Tibial nerve (tissue), 4 donors: ENCODE data around the gene CYP2A7.
"Not testable (repeated sequence)": the region's sequence is repeated elsewhere in the genome, so short reads cannot be mapped to it uniquely, and the experiment has no call there.

Experiments used
- EP300 ChIP-seq, 2 donors: sonication (generic); formaldehyde crosslinking; IDR thresholded peaks; one replicate each; pipeline ENCODE4 v1.6.1; 2017; ENCODE audit warnings: antibody characterized with exemption in 2 of 2, mild to moderate bottlenecking in 1 of 2
- POLR2A ChIP-seq, 2 donors: fragments of 450-650 bp; IDR thresholded peaks; one replicate each; pipeline ENCODE4 v1.6.1; 2017; ENCODE audit warnings: antibody characterized with exemption in 2 of 2, mild to moderate bottlenecking in 2 of 2, moderate library complexity in 2 of 2
- TF ChIP-seq, protein P1 (sequence below), 5 experiments: fragments of 200-600 bp in 3 of 5; fragments of 450-650 bp in 2 of 5; sonication (generic) in 3 of 5; IDR thresholded peaks; one replicate each; pipeline ENCODE4 v1.5.1; 2016 to 2019; ENCODE audit warnings: antibody characterized with exemption in 5 of 5, mild to moderate bottlenecking in 3 of 5, moderate library complexity in 2 of 5

DNA sequence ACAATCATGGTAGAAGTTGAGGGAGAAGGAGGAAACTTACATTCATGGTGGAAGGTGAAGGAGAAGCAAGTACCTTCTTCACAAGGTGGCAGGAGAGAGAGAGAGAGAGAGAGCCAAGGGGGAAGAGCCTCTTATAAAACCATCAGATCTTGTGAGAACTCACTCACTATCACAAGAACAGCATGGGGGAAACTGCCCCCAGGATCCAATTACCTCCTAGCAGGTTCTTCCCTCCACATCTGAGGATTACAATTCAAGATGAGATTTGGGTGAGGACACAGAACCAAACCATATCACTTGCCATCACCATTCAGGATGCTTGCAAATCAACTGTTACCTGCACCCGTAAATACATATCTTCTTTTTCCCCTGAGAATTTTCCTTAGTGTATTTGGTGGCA is 44.2 kb upstream of the CYP2A7 start:
- TF ChIP-seq, protein P1, sequence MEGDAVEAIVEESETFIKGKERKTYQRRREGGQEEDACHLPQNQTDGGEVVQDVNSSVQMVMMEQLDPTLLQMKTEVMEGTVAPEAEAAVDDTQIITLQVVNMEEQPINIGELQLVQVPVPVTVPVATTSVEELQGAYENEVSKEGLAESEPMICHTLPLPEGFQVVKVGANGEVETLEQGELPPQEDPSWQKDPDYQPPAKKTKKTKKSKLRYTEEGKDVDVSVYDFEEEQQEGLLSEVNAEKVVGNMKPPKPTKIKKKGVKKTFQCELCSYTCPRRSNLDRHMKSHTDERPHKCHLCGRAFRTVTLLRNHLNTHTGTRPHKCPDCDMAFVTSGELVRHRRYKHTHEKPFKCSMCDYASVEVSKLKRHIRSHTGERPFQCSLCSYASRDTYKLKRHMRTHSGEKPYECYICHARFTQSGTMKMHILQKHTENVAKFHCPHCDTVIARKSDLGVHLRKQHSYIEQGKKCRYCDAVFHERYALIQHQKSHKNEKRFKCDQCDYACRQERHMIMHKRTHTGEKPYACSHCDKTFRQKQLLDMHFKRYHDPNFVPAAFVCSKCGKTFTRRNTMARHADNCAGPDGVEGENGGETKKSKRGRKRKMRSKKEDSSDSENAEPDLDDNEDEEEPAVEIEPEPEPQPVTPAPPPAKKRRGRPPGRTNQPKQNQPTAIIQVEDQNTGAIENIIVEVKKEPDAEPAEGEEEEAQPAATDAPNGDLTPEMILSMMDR (IDR thresholded peaks at IDR 0.05), result not testable (repeated sequence)
- not testable (repeated sequence) for TF ChIP-seq POLR2A, EP300 (IDR thresholded peaks at IDR 0.05)
